H9 (cell line): ENCODE results near the gene ANO6. TPM values are rescaled to one million over a fixed set of nuclear protein-coding genes. Genes with fewer than 3 reads are reported as not detected.

Experiments
- DNase-seq: peaks from one replicate; pipeline ENCODE4 v3.0.0-alpha.2; 2017
- H2AFZ ChIP-seq: one replicate; pipeline ENCODE4 v1.6.1; 2013; ENCODE audit warnings: mild to moderate bottlenecking, low read length, control low read depth, moderate library complexity
- H2AK5ac ChIP-seq: 2 replicates; pipeline ENCODE4 v1.6.1; 2013; ENCODE audit warnings: low read length, control low read depth, mixed read lengths; ENCODE audit not compliant: insufficient read length
- H2BK120ac ChIP-seq: one replicate; pipeline ENCODE4 v1.6.1; 2013; ENCODE audit warnings: low read depth, mild to moderate bottlenecking, low read length, control low read depth, inconsistent platforms; ENCODE audit not compliant: poor library complexity, severe bottlenecking
- H2BK12ac ChIP-seq: 2 replicates; pipeline ENCODE4 v1.6.1; 2013; ENCODE audit warnings: low read length, control low read depth, mixed read lengths, low read depth; ENCODE audit not compliant: insufficient read length
- H2BK15ac ChIP-seq: 2 replicates; pipeline ENCODE4 v1.6.1; 2013; ENCODE audit warnings: low read depth, low read length, control low read depth
- H2BK20ac ChIP-seq: one replicate; pipeline ENCODE4 v1.6.1; 2013; ENCODE audit warnings: low read depth, mild to moderate bottlenecking, low read length, control low read depth, inconsistent platforms; ENCODE audit not compliant: poor library complexity, severe bottlenecking
- H2BK5ac ChIP-seq: 2 replicates; pipeline ENCODE4 v1.6.1; 2013; ENCODE audit warnings: low read length, control low read depth, mixed read lengths; ENCODE audit not compliant: insufficient read length
- H3K14ac ChIP-seq: 2 replicates; pipeline ENCODE4 v1.6.1; 2013; ENCODE audit warnings: low read length, control low read depth; ENCODE audit not compliant: insufficient read depth
- H3K18ac ChIP-seq: 2 replicates; pipeline ENCODE4 v1.6.1; 2013; ENCODE audit warnings: low read depth, mild to moderate bottlenecking, mixed read lengths, low read length, control low read depth; ENCODE audit not compliant: insufficient read length
- H3K23ac ChIP-seq: 2 replicates; pipeline ENCODE4 v1.6.1; 2013; ENCODE audit warnings: low read length, control low read depth, mixed read lengths, low read depth; ENCODE audit not compliant: insufficient read length
- H3K23me2 ChIP-seq: 2 replicates; pipeline ENCODE4 v1.6.1; 2013; ENCODE audit warnings: low read depth, mild to moderate bottlenecking, mixed read lengths, low read length, control low read depth; ENCODE audit not compliant: insufficient read length, poor library complexity, severe bottlenecking
- H3K27ac ChIP-seq: 2 replicates; pipeline ENCODE4 v1.5.1; 2013; ENCODE audit warnings: low read length, control low read depth, mixed read lengths, low read depth; ENCODE audit not compliant: insufficient read length
- H3K27me3 ChIP-seq: 2 replicates; pipeline ENCODE4 v1.6.1; 2013; ENCODE audit warnings: low read length, control low read depth, inconsistent platforms; ENCODE audit not compliant: insufficient read depth
- H3K4ac ChIP-seq: 2 replicates; pipeline ENCODE4 v1.6.1; 2013; ENCODE audit warnings: low read depth, mild to moderate bottlenecking, control low read depth, inconsistent platforms, low read length, moderate library complexity
- H3K4me1 ChIP-seq: 2 replicates; pipeline ENCODE4 v1.6.1; 2013; ENCODE audit warnings: low read length, control low read depth, inconsistent platforms; ENCODE audit not compliant: insufficient read depth
- H3K4me2 ChIP-seq: 2 replicates; pipeline ENCODE4 v1.6.1; 2013; ENCODE audit warnings: low read length, control low read depth, mixed read lengths; ENCODE audit not compliant: insufficient read length, insufficient read depth
- H3K56ac ChIP-seq: 2 replicates; pipeline ENCODE4 v1.6.1; 2013; ENCODE audit warnings: low read depth, mild to moderate bottlenecking, mixed read lengths, low read length, control low read depth; ENCODE audit not compliant: insufficient read length
- H3K79me1 ChIP-seq: 2 replicates; pipeline ENCODE4 v1.6.1; 2013; ENCODE audit warnings: low read depth, mild to moderate bottlenecking, moderate library complexity, low read length, control low read depth, inconsistent platforms; ENCODE audit not compliant: insufficient read depth, poor library complexity, severe bottlenecking
- H3K79me2 ChIP-seq: 2 replicates; pipeline ENCODE4 v1.6.1; 2013; ENCODE audit warnings: low read length, control low read depth, inconsistent platforms; ENCODE audit not compliant: insufficient read depth
- H3K9ac ChIP-seq: 2 replicates; pipeline ENCODE4 v1.6.1; 2013; ENCODE audit warnings: low read length, control low read depth, mixed read lengths; ENCODE audit not compliant: insufficient read length; ENCODE audit errors: extremely low read depth
- H3K9me3 ChIP-seq: one replicate; pipeline ENCODE4 v1.6.1; 2013; ENCODE audit warnings: low read depth, low read length, inconsistent platforms; ENCODE audit not compliant: control insufficient read depth
- H3T11ph ChIP-seq: one replicate; pipeline ENCODE4 v1.6.1; 2013; ENCODE audit warnings: mild to moderate bottlenecking, low read length, control low read depth, inconsistent platforms
- H4K20me1 ChIP-seq: one replicate; pipeline ENCODE4 v1.6.1; 2013; ENCODE audit not compliant: control insufficient read depth, insufficient read length, insufficient read depth
- H4K5ac ChIP-seq: 2 replicates; pipeline ENCODE4 v1.6.1; 2013; ENCODE audit warnings: low read depth, mild to moderate bottlenecking, mixed read lengths, low read length, control low read depth; ENCODE audit not compliant: insufficient read length
- H4K8ac ChIP-seq: replicated peaks from 2 replicates; pipeline ENCODE4 v1.6.1; 2013; ENCODE audit warnings: low read length, control low read depth, mixed read lengths, low read depth; ENCODE audit not compliant: insufficient read length
- H4K91ac ChIP-seq: 2 replicates; pipeline ENCODE4 v1.6.1; 2013; ENCODE audit warnings: low read depth, mild to moderate bottlenecking, moderate library complexity, mixed read lengths, low read length, control low read depth; ENCODE audit not compliant: insufficient read length
- H3K27ac Mint-ChIP-seq, 3 experiments: 2 replicates in 2 of 3; 3 replicates in 1 of 3; pipeline ENCODE4 v1.8.0; 2020 to 2021; ENCODE audit warnings: mixed read lengths in 3 of 3, mild to moderate bottlenecking in 1 of 3, moderate library complexity in 1 of 3
- H3K27me3 Mint-ChIP-seq: 2 replicates; pipeline ENCODE4 v1.8.0; 2021; ENCODE audit warnings: low read depth, mild to moderate bottlenecking, moderate library complexity, mixed read lengths
- H3K36me3 Mint-ChIP-seq, 3 experiments: 2 replicates in 2 of 3; 3 replicates in 1 of 3; pipeline ENCODE4 v1.8.0; 2020 to 2021; ENCODE audit warnings: low read depth in 3 of 3, mixed read lengths in 3 of 3; ENCODE audit not compliant: insufficient read depth in 1 of 3
- H3K4me1 Mint-ChIP-seq, 2 experiments: 2 replicates each; pipeline ENCODE4 v1.8.0; 2020; ENCODE audit warnings: mixed read lengths in 2 of 2
- H3K4me3 Mint-ChIP-seq, 2 experiments: 2 replicates in 1 of 2; 3 replicates in 1 of 2; pipeline ENCODE4 v1.8.0; 2020 to 2021; ENCODE audit warnings: mild to moderate bottlenecking in 2 of 2, mixed read lengths in 2 of 2, moderate library complexity in 1 of 2
- H3K9me3 Mint-ChIP-seq, 2 experiments: 2 replicates in 1 of 2; 3 replicates in 1 of 2; pipeline ENCODE4 v1.8.0; 2020; ENCODE audit warnings: mild to moderate bottlenecking in 2 of 2, mixed read lengths in 2 of 2, moderate library complexity in 1 of 2
- total RNA-seq: library from RNA; stranded (reverse); gene quantifications from 2 replicates; pipeline ENCODE4 v1.2.1, GENCODE V29; 2021
- TF ChIP-seq, protein P1 (sequence below): fragments of 200-600 bp; sonication (generic); conservative IDR thresholded peaks from 3 replicates; pipeline ENCODE4 v1.8.0; 2021; ENCODE audit warnings: antibody characterized with exemption, mild to moderate bottlenecking

Gene ANO6
- total RNA-seq, 1 experiment from 2014 or later = 24.3 TPM

DNA sequence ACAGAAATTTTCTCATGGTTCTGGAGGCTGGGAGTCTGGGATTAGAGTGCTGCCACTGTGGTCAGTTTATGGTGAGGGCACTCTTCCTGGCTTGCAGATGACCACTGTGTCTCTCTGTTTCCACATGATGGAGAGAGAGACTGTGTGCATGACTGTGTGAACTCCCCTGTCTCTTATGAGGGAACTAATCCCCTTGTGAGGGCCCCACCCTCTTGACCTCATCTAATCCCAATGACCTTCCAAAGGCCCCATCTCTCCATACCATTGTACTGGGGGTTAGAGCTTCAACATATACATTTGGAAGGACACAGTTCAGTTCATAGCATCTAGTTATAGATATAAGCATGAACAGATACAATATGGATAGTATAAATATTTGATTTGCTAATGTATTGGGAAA is 31.7 kb downstream of the ANO6 start:
- no peak overlapping the region for H2AK5ac ChIP-seq
- no peak overlapping the region for H3K9ac ChIP-seq
- H3K9me3 ChIP-seq = no peaks in the 10 kb centered on the region
- H2AFZ ChIP-seq = no peak overlapping the region
- Mint-ChIP-seq H3K27me3 (no peaks in the 10 kb centered on the region), H3K4me1 (peaks cover 24 to 25% of the 10 kb centered on the region in 2 experiments), H3K27ac (no peak overlapping the region), H3K4me3 (no peak overlapping the region), H3K9me3 (no peaks in the 10 kb centered on the region), H3K36me3 (peaks cover 0 to 4% (median 0%) of the 10 kb centered on the region in 3 experiments; a peak in 1 of 7 replicates)
- no peak overlapping the region for H2BK20ac ChIP-seq
- no peak overlapping the region for H3K23ac ChIP-seq
- H3K4ac ChIP-seq = no peak overlapping the region
- H2BK120ac ChIP-seq = no peak overlapping the region
- H3K23me2 ChIP-seq = no peaks in the 10 kb centered on the region
- no peak overlapping the region for H3K56ac ChIP-seq
- H3K18ac ChIP-seq = no peak overlapping the region
- H3K27me3 ChIP-seq = no peaks in the 10 kb centered on the region
- TF ChIP-seq, protein P1, sequence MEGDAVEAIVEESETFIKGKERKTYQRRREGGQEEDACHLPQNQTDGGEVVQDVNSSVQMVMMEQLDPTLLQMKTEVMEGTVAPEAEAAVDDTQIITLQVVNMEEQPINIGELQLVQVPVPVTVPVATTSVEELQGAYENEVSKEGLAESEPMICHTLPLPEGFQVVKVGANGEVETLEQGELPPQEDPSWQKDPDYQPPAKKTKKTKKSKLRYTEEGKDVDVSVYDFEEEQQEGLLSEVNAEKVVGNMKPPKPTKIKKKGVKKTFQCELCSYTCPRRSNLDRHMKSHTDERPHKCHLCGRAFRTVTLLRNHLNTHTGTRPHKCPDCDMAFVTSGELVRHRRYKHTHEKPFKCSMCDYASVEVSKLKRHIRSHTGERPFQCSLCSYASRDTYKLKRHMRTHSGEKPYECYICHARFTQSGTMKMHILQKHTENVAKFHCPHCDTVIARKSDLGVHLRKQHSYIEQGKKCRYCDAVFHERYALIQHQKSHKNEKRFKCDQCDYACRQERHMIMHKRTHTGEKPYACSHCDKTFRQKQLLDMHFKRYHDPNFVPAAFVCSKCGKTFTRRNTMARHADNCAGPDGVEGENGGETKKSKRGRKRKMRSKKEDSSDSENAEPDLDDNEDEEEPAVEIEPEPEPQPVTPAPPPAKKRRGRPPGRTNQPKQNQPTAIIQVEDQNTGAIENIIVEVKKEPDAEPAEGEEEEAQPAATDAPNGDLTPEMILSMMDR = no peak
- H4K5ac ChIP-seq = no peak overlapping the region
- H3K27ac ChIP-seq = no peak overlapping the region
- peaks cover 4% of the 10 kb centered on the region; the same call in 1 of the 2 replicates for H3K79me2 ChIP-seq
- no peak for DNase-seq
- H2BK12ac ChIP-seq = no peak overlapping the region
- no peak overlapping the region for H3K14ac ChIP-seq
- peaks cover 6% of the 10 kb centered on the region for H3K4me1 ChIP-seq
- H2BK5ac ChIP-seq = no peak overlapping the region
- no peak overlapping the region for H4K8ac ChIP-seq
- H3T11ph ChIP-seq = no peak overlapping the region
- H4K91ac ChIP-seq = no peak overlapping the region
- peaks cover 5% of the 10 kb centered on the region for H3K79me1 ChIP-seq
- no peak overlapping the region for H2BK15ac ChIP-seq
- H4K20me1 ChIP-seq = no peaks in the 10 kb centered on the region
- H3K4me2 ChIP-seq = no peak overlapping the region
